ENCODE results near the gene GPR151.

- TF ChIP-seq CTCF (conservative IDR thresholded peaks at IDR 0.05 in 1 of 2, IDR thresholded peaks at IDR 0.05 in 1 of 2; ENCODE audit: low read depth in 1 of 2, low read length in 2 of 2) (no peak), EZH2 (IDR thresholded peaks at IDR 0.05; ENCODE audit: low read length, missing control alignments) (no peak)
These were observed 25.7 kb downstream of the GPR151 start for GRCh38 chr5:146490089-146490843.
